ENCODE results near the gene SYT3.
A peak's percentile ranks its signal among the peaks of the same experiment; 100 is the strongest.

SYT3 gene, protein sequence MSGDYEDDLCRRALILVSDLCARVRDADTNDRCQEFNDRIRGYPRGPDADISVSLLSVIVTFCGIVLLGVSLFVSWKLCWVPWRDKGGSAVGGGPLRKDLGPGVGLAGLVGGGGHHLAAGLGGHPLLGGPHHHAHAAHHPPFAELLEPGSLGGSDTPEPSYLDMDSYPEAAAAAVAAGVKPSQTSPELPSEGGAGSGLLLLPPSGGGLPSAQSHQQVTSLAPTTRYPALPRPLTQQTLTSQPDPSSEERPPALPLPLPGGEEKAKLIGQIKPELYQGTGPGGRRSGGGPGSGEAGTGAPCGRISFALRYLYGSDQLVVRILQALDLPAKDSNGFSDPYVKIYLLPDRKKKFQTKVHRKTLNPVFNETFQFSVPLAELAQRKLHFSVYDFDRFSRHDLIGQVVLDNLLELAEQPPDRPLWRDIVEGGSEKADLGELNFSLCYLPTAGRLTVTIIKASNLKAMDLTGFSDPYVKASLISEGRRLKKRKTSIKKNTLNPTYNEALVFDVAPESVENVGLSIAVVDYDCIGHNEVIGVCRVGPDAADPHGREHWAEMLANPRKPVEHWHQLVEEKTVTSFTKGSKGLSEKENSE

GRCh38 chr19:50639121-50640112 is at the start of gene SYT3:
SYT3 (minus strand) TSS chr19:50639881; CDS start chr19:50637411, 2,470 bp downstream.
- peak; percentile 92 for DNase-seq (ENCODE audit: low spot score)

DNA sequence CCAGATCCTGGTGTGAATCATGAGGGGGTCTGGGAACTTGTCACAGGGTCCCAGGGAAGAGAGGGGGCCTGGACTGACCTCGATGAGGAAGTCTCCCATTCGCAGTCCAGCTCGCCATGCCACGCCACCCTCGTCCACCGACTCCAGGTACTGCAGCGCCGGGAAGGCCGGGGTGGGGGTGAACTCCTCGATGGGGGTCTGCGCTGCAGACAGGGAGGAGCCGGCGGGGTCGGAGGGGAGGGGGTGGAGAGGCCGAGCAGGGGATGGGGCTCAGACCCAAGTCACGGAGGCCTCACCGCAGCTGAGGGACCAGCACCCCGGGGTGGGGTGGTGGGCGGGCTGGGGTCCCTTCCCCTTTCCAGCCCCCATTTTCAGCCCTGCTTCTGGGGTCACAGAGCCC is 49.1 kb upstream of the SYT3 start:
- DNase-seq (ENCODE audit: low spot score) = no peak

- DNase-seq (ENCODE audit: low spot score) = no peak
Observed at GRCh38 chr19:50686310-50687032, 46.8 kb upstream of the SYT3 start.

DNA sequence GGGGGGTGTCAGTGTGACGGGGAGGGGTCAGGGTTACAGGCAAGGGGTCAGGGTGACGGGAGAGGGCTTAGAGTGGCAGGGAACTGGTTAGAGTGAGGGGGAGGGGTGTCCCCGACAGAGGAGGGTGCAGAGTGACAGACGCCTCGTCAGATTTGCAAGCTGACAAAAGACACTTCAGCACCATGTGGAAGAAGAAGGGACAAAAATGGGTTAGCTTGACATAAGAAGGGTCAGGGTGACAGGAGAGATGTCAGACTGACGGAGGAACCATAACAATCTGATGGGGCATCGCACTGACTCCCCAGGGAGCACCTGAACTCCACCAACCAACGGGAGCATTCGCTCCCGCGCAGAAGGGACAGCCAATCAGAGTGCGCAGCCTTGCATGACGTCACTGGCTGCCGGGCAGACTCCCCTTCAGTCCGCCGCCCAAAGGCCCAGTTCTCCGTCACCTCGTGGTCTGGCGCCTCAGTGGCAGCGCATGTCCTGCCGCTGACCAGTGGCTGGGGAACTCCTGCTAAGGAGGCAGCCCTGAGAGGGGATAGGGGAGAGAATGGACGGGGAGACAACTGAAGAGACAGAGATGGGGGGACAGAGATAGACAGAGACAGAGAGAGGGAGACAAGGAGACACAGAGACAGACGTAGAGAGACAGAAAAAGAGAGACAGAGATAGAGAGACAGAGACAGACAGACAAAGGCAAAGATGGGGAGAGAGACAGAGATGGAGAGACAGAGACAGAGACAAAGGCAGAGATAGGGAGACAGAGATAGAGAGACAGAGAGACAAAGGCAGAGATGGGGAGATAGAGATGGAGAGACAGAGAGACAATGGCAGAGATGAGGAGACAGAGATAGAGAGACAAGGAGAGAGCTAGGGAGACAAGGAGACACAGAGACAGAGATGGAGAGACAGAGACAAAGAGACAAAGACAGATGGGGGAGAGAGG is 39.8 kb upstream of the SYT3 start:
- DNase-seq (ENCODE audit: low spot score) = peak; percentile 94

GRCh38 chr19:50678323-50678722 is 38.6 kb upstream of the SYT3 start:
- DNase-seq (ENCODE audit: low spot score) = no peak

GRCh38 chr19:50677636-50678035 is 38.0 kb upstream of the SYT3 start:
- no peak for DNase-seq (ENCODE audit: low spot score)

GRCh38 chr19:50676625-50677197 is 37.0 kb upstream of the SYT3 start:
- DNase-seq (ENCODE audit: low spot score) = no peak

DNA sequence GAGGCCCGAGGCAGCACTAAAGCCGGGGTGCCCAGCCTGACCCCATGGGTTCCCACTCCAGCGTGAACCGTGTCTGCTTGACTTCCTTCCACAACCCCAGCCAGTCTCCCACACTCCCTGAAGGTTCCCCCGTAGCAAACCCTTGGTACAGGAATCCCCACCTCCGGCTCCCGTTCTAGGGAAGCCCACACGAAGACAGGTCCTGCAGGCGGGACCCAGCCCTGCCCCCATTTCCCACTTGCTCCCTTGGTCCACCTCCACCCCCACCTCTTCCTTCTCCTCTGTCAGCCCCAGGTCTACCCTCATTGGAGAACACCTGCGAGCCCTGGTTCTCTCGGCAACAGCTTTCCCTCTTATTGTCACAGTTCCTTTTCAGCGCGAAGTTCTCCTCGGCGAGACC is 33.4 kb upstream of the SYT3 start:
- no peak for DNase-seq (ENCODE audit: low spot score)

DNA sequence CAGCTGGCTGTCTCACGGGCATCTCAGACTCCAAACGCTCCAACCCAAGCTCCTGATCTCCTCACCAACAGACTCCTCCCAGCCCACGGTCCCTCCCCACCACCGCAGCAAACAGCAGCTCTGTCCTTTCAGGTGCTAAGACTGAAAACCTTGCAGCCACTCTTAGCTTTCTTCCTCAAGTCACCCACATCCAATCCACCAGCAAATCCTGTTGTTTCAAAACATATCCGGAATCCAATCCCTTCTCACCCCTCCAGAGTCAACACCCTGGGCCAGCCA is 30.4 kb upstream of the SYT3 start:
- DNase-seq (ENCODE audit: low spot score) = no peak

DNA sequence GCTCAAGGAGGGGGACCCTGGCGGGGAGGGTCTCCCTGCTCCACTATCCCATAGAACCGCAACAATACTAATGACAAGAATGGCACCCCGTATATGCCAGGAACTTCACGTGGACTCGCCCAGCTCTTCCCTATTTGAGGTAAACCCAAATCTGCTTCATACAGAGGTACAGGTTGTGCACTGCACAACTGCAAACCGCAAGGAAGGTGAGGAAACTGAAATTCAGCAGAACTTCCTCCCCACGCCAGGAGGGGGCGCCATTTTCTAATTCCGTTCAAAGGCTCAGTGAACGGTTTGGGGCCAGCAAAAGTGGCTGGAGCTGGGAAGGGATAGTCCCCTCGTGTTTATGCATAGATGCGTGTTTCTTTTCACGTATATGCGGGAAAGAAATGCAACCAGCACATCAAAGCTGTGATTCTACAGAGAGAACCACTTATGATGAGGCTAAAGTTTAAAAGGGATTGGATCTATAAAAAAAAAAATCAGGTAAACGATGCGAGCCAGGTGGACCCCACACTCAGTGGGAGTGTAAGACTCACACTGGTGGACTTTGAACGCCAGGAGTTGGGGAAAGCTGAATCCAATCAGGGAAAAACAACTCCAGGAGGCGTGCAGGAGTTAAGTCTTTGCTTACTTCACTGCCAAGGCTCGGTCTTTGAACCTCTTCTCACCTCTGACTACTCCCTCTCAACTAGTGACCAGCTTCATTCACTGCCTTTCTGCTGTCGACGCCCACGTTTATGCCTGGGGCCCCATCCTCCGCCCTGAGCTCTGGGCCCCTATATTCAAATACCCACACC is 29.8 kb upstream of the SYT3 start:
- peak; percentile 64 for DNase-seq (ENCODE audit: low spot score)

DNA sequence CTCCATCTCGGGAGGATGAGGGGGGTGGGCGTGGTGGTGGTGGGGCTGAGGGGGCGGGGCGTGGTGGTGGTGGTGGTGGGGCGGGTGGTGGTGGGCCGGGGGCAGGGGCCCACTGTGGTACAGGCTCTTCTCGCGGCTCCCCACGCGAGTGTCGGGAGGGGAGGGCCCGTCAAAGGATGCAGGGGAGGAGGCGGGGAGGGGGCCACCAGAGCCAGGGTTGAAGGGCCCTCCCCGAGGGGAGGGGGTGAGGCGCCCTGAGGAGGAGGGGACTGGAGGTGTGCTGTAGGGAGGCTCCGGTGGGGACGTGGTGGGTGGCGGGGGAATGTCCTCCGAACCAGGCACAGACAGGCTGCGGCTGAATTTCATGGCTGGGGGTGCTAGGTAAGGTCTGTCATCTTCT is 29.2 kb upstream of the SYT3 start:
- DNase-seq (ENCODE audit: low spot score) = no peak

- DNase-seq (ENCODE audit: low spot score) = no peak
Observed at GRCh38 chr19:50668416-50668815, 28.7 kb upstream of the SYT3 start.

GRCh38 chr19:50667759-50668231 is 28.1 kb upstream of the SYT3 start:
- DNase-seq (ENCODE audit: low spot score) = no peak

DNA sequence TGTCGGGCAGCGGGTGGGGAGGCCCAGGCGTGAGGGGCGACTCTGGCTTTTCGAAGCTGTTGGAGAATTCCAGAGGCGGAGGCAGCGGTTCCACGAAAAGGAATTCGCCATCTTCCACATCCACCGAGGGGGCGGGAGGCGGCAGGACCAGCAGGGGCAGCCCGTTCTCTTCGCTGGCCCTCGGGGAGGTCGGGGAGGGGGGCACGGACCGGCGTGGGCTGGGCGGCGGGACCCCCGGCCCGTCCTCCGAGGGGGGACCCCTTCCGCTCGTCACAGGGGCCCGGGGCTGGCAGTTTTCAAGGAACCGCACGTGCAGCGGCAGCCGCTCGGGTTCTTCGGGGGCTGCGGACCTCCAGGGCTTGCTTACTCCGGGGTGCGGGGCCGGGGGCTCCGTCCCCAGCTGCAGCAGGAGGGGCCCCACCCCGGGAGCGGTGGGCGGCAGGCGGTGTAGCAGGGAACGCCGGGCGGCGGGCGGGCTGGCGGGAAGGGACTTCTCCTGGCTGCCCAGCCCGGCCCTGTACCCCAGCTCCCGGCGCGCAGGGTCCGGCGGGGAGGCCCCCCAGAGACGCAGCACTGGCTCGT is 27.6 kb upstream of the SYT3 start:
- no peak for DNase-seq (ENCODE audit: low spot score)

DNA sequence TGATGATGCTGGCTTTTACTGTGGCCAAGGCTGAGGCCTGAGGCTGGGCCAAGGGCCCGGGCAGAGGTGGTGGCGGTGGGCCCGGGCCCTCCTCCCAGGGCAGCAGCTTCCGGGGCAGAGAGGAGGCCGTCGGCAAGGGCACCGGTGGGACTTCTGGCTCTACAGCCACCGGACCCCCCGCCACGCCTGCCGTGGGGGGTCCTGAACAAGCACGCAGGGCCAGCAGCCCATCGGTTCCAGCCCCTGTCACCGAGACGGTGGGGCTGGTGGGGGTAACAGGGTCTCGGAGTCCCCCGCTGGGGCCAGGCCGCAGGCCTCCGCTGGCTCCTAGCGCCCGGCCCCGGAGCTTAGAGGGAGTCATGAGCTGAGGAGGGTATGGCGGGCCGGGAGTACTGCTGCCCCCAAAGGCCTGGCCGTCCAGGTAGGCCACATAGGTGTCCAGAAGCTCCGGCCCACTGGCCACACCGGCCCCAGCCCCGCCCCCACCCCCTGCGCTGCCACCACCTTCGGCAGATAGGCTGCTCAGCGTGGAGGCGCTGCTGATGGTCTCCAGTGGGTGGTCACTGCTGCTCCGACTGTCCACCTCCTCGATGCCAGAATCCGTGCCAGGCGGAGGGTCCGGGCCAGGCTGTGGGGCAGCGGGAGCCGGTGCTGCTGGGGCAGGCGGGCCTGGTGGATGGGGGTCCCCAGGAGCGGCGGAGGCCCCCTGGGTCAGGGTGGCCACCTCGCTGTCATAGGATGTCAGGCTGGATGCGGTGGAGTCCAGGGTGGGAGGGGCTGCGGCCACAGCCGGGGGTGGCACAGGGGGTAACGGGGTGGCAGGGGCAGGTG is 26.9 kb upstream of the SYT3 start:
- no peak for DNase-seq (ENCODE audit: low spot score)

- DNase-seq (ENCODE audit: low spot score) = no peak
Observed at GRCh38 chr19:50664204-50664603, 24.5 kb upstream of the SYT3 start.

DNA sequence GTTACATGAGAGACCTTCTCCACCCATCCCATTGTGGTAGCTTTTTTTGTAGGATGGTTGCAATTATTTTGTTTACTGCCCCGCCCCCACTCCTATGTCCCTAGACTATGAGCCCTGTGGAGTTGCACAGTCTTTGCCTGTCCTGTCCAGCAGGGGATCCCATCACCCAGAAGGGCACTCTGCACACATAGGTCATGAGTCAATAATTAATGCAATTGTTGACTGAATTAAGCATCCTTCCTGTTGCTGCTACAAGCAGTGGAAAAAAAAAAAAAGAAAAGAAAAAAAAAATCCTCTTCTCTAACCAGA is 23.8 kb upstream of the SYT3 start:
- peak; percentile 41 for DNase-seq (ENCODE audit: low spot score)

DNA sequence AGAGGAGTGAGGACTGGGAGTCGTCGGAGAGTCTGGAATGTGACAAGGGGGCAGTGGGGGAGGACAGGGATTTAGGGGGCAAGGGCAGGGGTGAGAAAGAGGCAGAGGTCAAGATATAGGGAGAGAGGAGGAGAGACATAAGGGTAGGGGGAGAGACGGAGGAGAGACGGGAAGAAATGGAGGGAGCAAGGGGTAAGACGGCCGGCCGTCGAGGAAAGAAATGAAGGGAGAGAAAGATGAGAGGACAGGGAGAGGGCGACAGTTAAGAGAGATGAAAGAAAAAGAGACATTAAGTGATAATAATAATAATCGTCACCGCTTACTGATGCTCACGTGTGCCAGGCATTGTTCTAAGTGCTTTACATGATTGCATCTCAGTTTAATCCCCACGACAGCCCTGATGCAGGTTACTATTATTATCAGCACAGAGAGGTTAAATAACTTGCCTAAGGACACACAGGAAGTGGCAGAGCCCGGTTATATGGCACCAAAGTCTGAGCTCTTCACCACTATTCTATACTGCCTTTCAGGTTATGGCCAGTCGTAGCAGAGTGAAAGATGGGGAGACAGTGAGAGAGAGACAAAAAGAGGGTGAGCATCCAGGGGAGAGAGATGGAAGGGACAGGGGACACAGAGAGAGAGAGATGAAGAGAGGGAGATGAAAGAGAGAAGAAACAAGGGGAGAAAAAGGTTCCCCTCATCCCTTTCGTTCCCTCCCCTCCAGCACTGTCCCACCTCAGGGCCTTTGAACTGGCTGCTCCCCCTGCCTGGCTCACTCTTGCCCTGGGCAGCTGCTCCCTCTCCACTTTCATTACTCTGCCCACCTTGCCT is 23.2 kb upstream of the SYT3 start:
- no peak for DNase-seq (ENCODE audit: low spot score)
